WTC11 (cell line): ENCODE results near the gene EIF2AK3.

Experiments used
- CREM ChIP-seq: sonication (generic); formaldehyde crosslinking; IDR thresholded peaks from 2 replicates; pipeline ENCODE4 v1.8.1; 2022; ENCODE audit warnings: mild to moderate bottlenecking, missing genetic modification reagents, moderate library complexity
- CTCF ChIP-seq: fragments of 200-600 bp; IDR thresholded peaks from 2 replicates; pipeline ENCODE4 v1.8.0; 2022; ENCODE audit warnings: antibody characterized with exemption
- FOXJ3 ChIP-seq: sonication (generic); formaldehyde crosslinking; IDR thresholded peaks from 2 replicates; pipeline ENCODE4 v1.9.0; 2021; ENCODE audit warnings: missing genetic modification reagents, mild to moderate bottlenecking, borderline replicate concordance
- MAX ChIP-seq: sonication (generic); formaldehyde crosslinking; IDR thresholded peaks from 2 replicates; pipeline ENCODE4 v1.8.0; 2022; ENCODE audit warnings: mild to moderate bottlenecking, missing genetic modification reagents
- STAT6 ChIP-seq: sonication (generic); formaldehyde crosslinking; conservative IDR thresholded peaks from 2 replicates; pipeline ENCODE4 v1.8.1; 2023; ENCODE audit warnings: mild to moderate bottlenecking, low read depth, missing genetic modification reagents, moderate library complexity
- ZNF232 ChIP-seq: sonication (generic); formaldehyde crosslinking; IDR thresholded peaks from 2 replicates; pipeline ENCODE4 v1.8.0; 2022; ENCODE audit warnings: mild to moderate bottlenecking, missing genetic modification reagents
- ZNF512 ChIP-seq: sonication (generic); formaldehyde crosslinking; IDR thresholded peaks from 2 replicates; pipeline ENCODE4 v1.8.1; 2022; ENCODE audit warnings: missing genetic modification reagents, borderline replicate concordance
- TF ChIP-seq, protein P1 (sequence below): sonication (generic); formaldehyde crosslinking; IDR thresholded peaks from 2 replicates; pipeline ENCODE4 v1.8.1; 2023; ENCODE audit warnings: mild to moderate bottlenecking, missing genetic modification reagents, moderate library complexity

GRCh38 chr2:88560619-88561307 lies 66.5 kb downstream of the EIF2AK3 start:
- TF ChIP-seq ZNF512 (CRISPR knock-in tag) (no peak), CTCF (no peak), STAT6 (CRISPR knock-in tag) (no peak), ZNF232 (CRISPR knock-in tag) (no peak), MAX (CRISPR knock-in tag) (no peak), FOXJ3 (CRISPR knock-in tag) (no peak), CREM (CRISPR knock-in tag) (no peak)
- TF ChIP-seq, protein P1, sequence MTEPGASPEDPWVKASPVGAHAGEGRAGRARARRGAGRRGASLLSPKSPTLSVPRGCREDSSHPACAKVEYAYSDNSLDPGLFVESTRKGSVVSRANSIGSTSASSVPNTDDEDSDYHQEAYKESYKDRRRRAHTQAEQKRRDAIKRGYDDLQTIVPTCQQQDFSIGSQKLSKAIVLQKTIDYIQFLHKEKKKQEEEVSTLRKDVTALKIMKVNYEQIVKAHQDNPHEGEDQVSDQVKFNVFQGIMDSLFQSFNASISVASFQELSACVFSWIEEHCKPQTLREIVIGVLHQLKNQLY (CRISPR knock-in tag): no peak
